SH-SY5Y (cell line): Measurements from ENCODE around the gene TNNI2.

ENCODE experiments used
- GATA2 ChIP-seq: IDR thresholded peaks from 2 replicates; pipeline ENCODE4 v1.6.1; 2011; ENCODE audit warnings: mild to moderate bottlenecking, low read depth, low read length
- GATA3 ChIP-seq: IDR thresholded peaks from 2 replicates; pipeline ENCODE4 v1.6.1; 2011; ENCODE audit warnings: low read depth, mild to moderate bottlenecking, low read length, moderate library complexity

Gene TNNI2

DNA sequence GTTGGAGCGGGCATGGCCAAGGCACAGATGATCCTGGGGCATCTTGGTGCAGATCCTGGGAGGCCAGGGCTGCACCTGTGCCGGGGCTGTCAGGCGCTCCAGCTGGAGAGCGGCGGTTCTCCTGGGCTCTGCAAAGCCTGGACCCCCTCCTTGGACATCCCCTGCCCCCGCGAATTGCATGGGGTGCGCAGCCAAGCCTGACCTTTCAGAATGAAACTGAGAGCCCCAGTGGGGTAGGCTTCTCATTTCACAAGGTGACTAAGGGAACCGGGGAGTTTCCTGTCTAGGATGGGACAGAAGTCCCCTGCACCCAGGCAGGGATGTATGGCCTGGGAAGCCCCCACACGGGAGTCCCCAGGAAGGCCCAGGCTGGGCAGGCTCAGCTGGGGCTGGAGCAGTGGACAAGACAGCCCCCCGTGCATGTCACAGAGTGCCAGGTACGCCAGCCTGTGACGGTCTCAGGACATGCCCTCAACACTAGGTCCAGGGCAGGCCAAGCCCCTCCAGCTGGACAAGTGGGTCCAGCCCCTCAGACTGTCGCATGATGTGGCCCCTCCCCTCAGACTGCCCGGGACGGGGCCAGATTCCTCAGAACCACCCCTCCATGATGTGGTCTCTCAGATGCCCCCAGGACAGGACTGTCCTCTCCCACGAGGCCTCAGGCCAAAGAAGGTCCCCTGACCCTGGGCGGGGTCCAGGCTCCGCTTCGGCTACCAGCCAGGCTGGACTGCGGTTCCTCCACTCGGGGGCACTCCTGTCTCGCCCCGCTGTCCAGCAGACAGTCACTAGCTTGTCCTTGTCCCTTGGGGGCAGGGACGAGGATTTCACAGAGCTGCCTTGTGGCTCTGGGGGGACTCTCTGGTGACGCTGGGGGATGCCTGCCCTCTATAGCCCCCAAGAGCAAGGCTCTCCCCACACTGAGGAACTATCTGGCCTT is 16.4 kb downstream of the TNNI2 start:
- TF ChIP-seq GATA2 (no peak), GATA3 (no peak)

DNA sequence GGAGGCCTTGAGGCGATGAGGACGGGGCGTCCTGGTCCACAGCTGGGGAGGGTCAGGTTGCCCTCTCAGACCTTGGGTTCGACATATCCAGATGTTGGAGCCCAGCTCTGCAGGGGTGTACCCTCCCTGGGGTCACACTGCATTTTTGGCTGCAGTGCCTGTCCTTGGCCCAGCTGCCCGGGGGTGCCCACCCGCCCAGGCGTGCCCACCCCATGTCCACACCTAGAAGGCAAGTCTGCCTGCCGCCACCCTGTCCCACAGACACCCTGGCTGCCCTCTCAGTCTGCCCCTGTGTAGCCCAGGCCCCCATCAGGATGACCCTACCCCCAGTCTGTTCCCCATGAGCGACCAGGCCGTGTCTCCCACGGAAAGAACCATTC is 17.1 kb downstream of the TNNI2 start:
- TF ChIP-seq GATA2 (no peak), GATA3 (no peak)

DNA sequence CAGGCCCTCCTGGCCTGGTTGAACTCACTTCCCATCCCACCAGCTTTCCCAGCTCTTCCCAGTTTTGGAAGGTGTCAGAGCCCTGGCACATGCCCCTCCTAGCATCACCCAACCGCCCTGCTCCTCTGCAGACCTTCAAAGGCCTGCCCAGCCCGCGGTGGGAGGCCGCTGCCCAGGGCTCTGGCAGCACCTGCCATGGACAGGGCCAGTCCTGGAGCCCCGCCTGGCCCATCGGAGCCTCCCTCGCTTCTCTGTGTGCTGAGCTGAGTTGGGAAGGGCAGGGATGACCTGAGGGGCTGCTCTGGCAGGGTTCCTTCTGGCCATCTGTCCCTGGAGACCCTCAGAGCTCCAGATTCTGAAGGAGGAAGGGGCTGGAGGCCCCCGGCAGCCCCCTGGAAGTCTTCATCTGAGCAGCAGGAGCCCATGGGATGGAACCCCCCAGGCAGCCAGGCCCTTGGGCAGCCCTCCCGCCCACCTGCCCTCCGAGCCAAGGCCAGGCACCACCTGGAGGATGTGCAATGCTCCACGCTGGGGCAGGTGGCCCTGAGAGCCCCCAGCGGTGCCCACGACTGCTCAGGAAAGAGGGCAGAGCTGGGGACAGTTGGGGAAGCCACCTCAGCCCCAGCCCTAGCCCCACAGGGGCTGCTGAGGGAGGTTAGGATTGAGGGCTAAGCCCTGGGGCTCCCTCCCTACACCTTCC is 17.7 kb downstream of the TNNI2 start:
- TF ChIP-seq GATA2 (no peak), GATA3 (no peak)

DNA sequence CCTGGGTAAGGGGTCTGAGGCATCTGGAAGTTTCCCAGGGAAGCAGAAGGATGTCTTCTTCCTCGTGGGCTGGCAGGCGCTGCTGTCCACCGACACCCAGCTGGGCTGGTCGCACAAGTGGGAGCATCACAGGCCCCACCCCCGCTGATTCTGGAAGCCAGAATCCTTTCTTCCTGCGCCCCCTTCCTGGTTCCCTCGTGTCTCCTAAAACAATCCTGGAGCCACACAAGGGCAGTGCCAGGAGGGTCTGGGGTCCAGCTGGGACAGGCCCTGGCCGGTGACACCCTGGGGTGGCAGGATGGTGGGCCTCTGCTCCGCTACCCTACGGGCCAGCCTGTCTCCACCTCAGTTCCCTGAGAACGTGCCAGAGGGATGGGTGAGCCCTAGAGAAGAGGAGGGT is 18.3 kb downstream of the TNNI2 start:
- TF ChIP-seq GATA2 (no peak), GATA3 (no peak)

DNA sequence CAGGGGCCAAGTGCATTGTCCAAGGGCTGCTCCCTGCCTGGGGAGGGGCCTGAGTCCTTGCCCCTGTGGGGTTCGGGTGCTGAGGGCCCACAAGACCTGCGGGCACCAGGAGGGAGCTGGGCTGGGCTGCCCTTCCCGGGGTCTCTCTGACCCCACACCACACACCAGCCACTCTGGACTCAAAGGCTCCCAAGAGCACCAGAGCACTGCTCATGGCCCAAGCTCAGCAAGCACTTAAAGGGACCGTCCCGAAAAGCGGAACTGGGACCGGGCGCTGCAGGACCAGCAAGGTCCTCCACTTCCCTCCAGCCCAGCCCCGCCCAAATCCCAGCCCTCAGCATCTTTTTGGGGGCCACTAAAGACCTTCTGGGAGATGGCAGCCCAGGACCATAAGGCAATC is 19.4 kb downstream of the TNNI2 start:
- TF ChIP-seq GATA3, result no peak
- no peak for TF ChIP-seq GATA2

DNA sequence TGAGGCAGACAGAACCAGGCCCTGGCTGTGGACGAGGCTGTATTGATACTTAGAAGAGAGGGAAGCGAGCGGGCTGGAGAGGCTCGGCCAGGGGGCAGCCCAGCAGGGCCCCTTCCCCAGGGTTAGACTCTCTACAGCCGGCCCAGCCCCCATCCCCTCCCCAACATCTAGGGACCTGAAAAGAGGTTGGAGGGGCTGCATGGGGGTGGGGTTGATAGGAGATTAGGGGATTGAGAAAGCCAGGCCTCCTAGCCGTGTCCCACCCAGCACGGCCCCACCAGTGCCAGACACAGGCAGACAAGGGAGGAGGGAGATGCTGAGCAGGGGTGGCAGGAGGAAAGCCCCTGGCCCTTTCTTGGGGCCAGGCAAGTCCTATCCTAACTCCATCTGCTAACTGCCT is 19.8 kb downstream of the TNNI2 start:
- TF ChIP-seq GATA3 (no peak), GATA2 (no peak)

DNA sequence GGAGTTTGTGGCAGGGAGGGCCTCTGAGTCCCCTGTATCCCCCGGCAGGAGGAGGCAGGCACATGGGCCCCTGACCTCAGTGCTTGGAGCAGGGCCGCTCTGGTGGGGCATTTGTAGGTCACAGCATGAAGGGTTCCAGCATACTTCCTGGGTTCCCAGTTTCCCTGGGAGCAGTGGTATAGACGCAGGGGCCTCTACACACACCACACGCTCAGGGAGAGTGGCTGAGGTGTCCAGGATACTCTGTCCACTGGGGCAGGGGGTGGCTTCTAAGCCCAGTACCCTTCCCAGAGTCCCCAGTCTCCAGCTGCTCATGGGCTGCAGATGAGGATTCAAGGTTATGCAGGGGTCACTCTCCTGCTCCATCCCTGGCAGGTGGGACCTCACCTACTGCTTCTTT is 20.2 kb downstream of the TNNI2 start:
- TF ChIP-seq GATA2 (no peak), GATA3 (no peak)

DNA sequence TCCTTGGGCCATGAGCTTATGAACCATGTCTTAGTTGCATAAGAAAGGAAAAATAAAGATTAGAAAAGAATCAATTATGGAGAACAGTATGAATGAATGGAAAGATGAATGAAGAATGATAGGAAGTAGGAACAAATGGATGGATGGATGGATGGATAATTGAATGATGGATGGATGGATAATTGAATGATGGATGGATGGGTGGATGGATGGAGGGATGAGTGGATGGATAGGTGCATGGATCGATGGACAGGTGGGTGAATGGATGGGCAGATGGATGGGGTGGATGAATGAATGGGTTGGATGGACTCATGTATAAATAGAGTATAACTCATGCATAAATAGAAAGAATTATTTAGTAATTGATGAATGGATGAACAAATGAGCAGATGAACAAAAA is 21.3 kb downstream of the TNNI2 start:
- TF ChIP-seq GATA3, result no peak
- TF ChIP-seq GATA2, result no peak

DNA sequence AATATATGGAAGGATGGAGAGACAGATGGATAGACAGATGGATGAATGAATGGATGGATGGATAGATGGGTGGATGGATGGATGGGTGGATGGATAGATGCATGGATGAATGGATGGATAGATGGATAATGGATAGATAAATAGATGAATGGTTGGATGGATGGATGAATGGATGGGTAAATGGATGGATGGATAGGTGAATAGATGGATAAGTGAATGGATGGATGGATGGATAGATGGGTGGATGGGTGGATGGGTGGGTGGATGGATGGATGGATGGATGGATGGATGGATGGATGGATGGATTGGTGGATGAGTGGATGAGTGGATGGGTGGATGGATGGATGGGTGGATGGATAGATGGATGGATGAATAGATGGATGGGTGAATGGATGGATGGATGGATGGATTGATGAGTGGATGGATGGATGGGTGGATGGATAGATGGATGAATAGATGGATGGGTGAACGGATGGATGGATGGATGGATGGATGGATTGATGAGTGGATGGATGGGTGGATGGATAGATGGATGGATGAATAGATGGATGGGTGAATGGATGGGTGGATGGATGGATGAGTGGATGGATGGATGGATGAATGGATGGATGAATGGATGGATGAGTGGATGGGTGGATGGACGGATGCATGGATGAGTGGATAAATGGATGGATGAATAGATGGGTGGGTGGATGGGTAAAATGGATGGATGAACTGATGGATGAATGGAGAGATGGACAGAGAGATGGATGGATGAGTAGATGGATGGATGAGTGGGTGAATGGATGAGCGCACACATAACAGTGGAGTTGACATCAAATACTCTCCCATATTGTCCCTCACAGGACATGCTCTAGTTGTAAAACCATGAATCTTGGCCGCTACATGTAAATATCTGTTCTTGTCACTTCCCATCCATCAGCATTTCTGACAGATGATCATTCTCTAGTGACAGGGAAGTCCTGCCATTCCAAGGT is 22.9 kb downstream of the TNNI2 start:
- TF ChIP-seq GATA3 (no peak), GATA2 (no peak)

DNA sequence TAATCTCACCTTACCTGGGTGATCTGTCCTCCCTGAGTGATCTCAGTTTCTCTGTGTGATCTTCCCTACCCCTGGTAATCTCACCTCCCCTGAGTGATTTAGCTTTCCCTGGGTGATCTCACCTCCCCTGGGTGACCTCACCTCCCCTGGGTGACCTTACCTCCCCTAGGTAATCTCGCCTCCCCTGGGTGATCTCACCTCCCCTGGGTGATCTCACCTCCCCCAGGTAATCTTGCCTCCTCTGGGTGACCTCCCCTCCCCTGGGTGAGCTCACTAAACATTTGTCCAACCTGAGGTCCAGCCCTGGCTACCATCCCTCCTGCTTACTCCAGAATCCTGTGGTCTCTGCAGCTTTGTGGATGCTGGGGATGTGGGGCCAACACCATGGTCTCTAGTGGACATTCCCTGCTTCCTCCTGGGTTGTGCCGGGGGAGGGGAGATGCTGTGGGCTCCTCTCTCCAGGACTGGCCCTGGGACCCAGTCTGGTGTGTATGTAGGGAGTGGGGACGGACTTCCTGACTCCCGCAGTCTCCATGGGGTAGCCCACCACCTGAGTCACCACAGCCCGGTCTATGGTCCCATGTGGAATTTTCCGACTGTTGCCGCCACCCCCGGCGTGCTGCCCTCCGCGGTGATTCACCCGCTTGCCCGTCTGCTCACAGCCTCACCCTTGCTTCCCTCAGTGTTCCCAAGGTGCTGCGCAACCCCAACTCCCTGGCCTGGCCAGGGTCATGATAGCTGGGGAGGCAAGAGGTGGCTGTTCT is 24.0 kb downstream of the TNNI2 start:
- no peak for TF ChIP-seq GATA3
- TF ChIP-seq GATA2, result no peak

DNA sequence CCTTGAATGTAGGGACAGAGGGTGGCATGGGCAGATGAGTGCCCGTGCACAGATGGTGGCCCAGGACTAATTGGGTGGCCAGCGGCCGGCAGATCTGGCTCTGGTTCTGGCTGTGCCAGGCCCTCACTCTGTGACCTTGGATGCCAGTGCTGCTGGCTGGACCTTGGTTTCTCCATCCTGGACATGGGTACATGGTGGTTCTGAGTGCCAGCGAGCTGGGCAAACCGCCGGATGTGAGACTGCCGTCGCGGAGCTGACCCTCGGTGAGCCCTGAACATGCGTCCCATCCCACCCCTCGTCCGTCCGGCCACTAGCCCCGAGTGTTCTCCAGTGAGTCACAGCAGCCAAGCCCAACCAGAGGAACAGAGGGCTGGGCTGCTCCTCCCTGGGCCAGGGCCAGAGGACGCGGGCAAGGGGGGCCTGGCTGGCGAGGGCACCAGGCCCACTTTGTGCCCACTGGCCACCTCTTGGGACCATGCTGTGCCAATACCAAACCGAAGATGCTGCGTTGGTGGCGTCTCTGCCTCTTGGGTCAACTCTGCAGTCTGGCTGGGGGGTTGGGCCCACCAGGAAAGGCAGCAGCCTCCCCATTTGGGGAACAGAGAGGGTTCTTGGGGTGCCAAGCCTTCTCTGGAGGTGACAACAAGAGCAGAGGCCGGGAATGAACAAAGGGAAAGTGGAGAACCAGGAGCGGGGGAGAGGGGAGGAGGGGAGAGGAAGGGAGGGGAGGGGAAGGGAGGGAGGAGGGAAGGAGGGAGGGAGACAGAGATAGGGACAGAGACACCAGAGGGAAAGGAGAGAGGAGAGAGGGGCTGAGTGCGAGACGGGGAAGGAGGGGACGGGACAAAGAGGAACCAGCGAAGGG is 24.8 kb downstream of the TNNI2 start:
- TF ChIP-seq GATA2, result no peak

DNA sequence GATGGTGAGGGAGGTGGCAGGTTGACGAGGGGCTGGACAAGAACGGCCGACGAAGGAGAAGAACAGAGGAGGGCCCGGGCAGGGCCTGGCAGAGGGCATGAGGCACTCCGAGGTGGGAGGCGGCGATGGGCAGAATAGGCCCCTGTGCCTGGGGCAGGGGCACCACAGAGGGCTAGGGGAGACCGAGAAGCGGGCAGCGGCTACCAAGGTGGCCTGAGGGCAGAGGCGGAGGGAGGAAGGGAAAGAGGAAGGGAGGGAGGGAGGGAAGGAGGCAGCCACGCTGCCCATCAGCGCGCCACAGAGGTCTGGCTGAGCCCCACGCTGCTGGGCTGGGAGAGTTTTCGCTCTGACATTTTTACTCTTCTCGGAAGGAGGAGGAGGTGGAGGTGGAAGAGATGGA is 25.4 kb downstream of the TNNI2 start:
- no peak for TF ChIP-seq GATA2
- no peak for TF ChIP-seq GATA3
